H1 (cell line): ENCODE data around the gene ADAM19.

ENCODE experiments used
- BRCA1 ChIP-seq: IDR thresholded peaks from 2 replicates; pipeline ENCODE4 v1.6.1; 2012; ENCODE audit warnings: low read depth, low read length, improper control_type of control experiment
- CTCF ChIP-seq, 3 experiments: IDR thresholded peaks; 1 replicate in 2 of 3; 2 replicates in 1 of 3; pipeline versions ENCODE4 v1.5.1 to v1.6.1; 2011; ENCODE audit warnings: low read length in 3 of 3, mild to moderate bottlenecking in 3 of 3, inconsistent platforms in 2 of 3, low read depth in 1 of 3, moderate library complexity in 1 of 3; ENCODE audit not compliant: insufficient read depth in 1 of 3; ENCODE audit errors: control extremely low read depth in 1 of 3
- EGR1 ChIP-seq: IDR thresholded peaks from 2 replicates; pipeline ENCODE4 v1.6.1; 2011; ENCODE audit warnings: low read depth, low read length, borderline replicate concordance
- GABPA ChIP-seq: IDR thresholded peaks from 2 replicates; pipeline ENCODE4 v1.6.1; 2011; ENCODE audit warnings: mild to moderate bottlenecking, low read length, moderate library complexity, borderline replicate concordance; ENCODE audit not compliant: insufficient read depth
- HDAC2 ChIP-seq, 2 experiments: fragments of 300-600 bp in 1 of 2; sonication (generic) in 1 of 2; IDR thresholded peaks; 2 replicates each; pipeline ENCODE4 v1.6.1; 2011 to 2012; ENCODE audit warnings: low read depth in 2 of 2, low read length in 2 of 2, mild to moderate bottlenecking in 2 of 2, moderate library complexity in 2 of 2, borderline replicate concordance in 1 of 2, inconsistent platforms in 1 of 2
- JUN ChIP-seq: IDR thresholded peaks from 2 replicates; pipeline ENCODE4 v1.6.1; 2011; ENCODE audit warnings: low read depth, mild to moderate bottlenecking, improper control_type of control experiment, low read length
- PHF8 ChIP-seq: fragments of 200-600 bp; sonication (generic); conservative IDR thresholded peaks from 2 replicates; pipeline ENCODE4 v1.7.1; 2012; ENCODE audit warnings: low read depth, mild to moderate bottlenecking, inconsistent platforms, low read length, moderate library complexity
- POLR2A ChIP-seq, 2 experiments: IDR thresholded peaks; 1 replicate in 1 of 2; 2 replicates in 1 of 2; pipeline ENCODE4 v1.6.1; 2011; ENCODE audit warnings: low read depth in 2 of 2, low read length in 2 of 2, mild to moderate bottlenecking in 2 of 2; ENCODE audit errors: control extremely low read depth in 1 of 2
- RFX5 ChIP-seq: IDR thresholded peaks from 2 replicates; pipeline ENCODE4 v1.6.1; 2011; ENCODE audit warnings: low read depth, low read length, improper control_type of control experiment, borderline replicate concordance
- RXRA ChIP-seq: IDR thresholded peaks from 2 replicates; pipeline ENCODE4 v1.6.1; 2011; ENCODE audit warnings: low read depth, mild to moderate bottlenecking, low read length, moderate library complexity; ENCODE audit not compliant: insufficient read depth
- TBP ChIP-seq: IDR thresholded peaks from 2 replicates; pipeline ENCODE4 v1.6.1; 2011; ENCODE audit warnings: low read depth, low read length, improper control_type of control experiment
- YY1 ChIP-seq: IDR thresholded peaks from 2 replicates; pipeline ENCODE4 v1.6.1; 2011; ENCODE audit warnings: low read depth, mild to moderate bottlenecking, low read length

- TF ChIP-seq CTCF (IDR thresholded peaks at IDR 0.05; ENCODE audit: control extremely low read depth in 1 of 3, insufficient read depth in 1 of 3, low read depth in 1 of 3, low read length in 3 of 3): no peak
- no peak for TF ChIP-seq EGR1
- no peak for TF ChIP-seq POLR2A (IDR thresholded peaks at IDR 0.05; ENCODE audit: control extremely low read depth in 1 of 2, low read depth in 2 of 2, low read length in 2 of 2)
- no peak for TF ChIP-seq GABPA
- no peak for TF ChIP-seq JUN
- no peak for TF ChIP-seq YY1
- no peak for TF ChIP-seq RFX5
- no peak for TF ChIP-seq BRCA1
- no peak for TF ChIP-seq TBP
- TF ChIP-seq RXRA: no peak
- TF ChIP-seq PHF8: no peak
- no peak for TF ChIP-seq HDAC2 (IDR thresholded peaks at IDR 0.05; ENCODE audit: borderline replicate concordance in 1 of 2, low read depth in 2 of 2, low read length in 2 of 2)
Measured at GRCh38 chr5:157596487-157596886, 20.9 kb upstream of the ADAM19 start.
